GM11168 (cell line): ENCODE data around the gene KCTD13.

ENCODE experiments used
- in situ Hi-C: fragments of 300-500 bp; cut with MboI; formaldehyde crosslinking; loops from one replicate; pipeline ENCODE4 v1.12.0; 2022; ENCODE audit warnings: low sequenced_read_pairs; ENCODE audit not compliant: unreplicated experiment

KCTD13 gene

GRCh38 chr16:29858149-29858849, 67.7 kb downstream of the KCTD13 start:
- in situ Hi-C loops: no loop called here

GRCh38 chr16:29857133-29857760, 68.8 kb downstream of the KCTD13 start:
- in situ Hi-C loops: no loop called here
